HCEC 1CT (cell line): Measurements from ENCODE around the gene SCNN1B.

Source experiments
- DNase-seq: peaks from one replicate; pipeline ENCODE4 v3.0.0-alpha.2; 2017

The SCNN1B gene

GRCh38 chr16:23323224-23324030 is 21.3 kb downstream of the SCNN1B start:
- no peak for DNase-seq

GRCh38 chr16:23324727-23325126 is 22.6 kb downstream of the SCNN1B start:
- DNase-seq, result no peak

DNA sequence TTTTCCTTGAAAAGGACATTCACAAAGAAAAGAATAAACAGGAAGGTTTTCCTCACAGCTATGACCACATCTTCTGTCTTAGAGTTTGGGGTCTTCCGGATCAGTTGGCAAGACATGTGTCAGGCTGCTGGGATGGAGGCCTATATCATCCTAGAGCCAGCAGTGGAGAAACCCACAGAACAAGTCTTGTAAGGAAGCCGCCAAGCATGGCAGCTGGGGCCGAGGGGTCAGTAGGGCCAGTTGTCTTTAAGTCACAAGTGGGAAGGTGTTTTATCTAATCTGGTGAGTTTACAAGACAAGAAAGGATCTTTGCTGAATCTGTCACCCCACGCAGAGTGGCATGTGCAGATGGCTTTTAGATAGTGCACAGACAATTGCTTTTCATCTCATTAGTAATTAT is 25.7 kb downstream of the SCNN1B start:
- DNase-seq, result no peak

DNA sequence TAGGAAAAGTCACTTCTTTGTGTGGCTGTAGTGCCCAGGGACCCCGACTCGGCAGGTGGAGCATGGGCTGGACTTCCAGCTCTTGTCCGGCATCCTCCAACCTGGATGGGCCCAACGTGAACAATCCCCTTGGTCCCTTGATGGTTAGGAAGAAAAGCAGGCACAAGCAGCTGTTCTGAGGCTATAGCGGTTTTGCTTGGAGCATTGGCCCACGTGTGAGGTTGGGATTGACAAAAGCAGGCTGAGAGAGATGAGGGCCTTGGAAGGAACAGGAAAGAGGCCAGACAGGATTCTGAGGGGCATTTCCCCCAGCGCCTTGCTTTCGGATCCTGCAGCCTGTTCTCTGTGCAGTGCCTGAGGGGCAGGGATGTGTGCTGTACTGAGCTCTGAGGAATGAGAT is 28.1 kb downstream of the SCNN1B start:
- no peak for DNase-seq

GRCh38 chr16:23330583-23331249 is 28.6 kb downstream of the SCNN1B start:
- no peak for DNase-seq

DNA sequence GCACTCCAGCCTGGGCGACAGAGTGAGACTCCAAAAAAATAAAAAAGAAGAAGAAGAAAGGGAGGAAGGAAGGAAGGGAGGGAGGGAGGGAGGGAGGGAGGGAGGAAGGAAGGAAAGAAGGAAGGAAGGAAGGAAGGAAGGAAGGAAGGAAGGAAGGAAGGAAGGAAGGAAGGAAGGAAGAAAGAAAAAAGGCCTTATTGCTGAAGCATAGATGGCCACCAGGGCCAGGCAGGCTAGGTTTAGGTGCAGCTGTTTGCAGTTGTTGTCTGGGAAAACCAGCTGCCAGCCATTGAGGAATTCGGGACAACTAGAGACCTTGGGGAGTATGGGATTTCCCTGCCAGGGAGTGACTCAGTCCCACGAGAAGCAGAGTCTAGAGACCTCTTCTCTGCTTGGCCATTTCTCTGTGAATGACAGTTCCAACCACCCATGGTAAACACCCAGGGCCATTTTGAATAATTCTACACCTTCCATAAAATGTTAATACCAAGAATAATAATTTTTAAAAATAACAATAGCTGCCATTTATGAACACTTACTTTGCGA is 31.0 kb downstream of the SCNN1B start:
- DNase-seq, result peak; percentile 24

DNA sequence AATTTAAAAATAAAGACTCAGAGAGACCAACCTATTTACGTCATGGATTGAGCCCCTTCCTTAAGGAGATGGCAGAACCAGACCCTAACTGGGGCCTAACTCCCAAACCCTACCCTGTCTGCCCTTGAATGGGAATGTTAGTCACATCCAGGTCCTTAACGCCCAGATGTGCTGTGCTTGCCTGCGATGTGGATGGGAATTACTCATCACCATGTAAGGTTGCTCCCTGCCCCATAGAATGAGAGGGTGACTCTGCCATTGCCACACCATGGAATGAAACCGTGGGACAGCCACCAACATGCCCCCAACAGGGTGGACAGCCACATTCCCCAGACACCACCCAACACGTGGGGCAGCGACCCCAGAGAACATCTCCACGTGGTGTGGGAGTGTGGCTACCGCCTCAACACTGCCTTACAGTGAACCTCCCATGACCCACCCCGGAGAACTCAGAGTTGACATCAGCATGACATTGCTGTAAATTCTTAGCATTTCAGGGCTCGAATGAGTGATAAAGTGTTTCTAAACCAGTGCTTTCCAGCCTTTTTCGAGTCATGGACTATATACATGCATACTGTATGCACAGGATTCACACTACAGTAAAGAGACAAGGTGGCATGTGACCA is 31.8 kb downstream of the SCNN1B start:
- DNase-seq, result no peak

GRCh38 chr16:23334457-23334853 is 32.4 kb downstream of the SCNN1B start:
- no peak for DNase-seq

DNA sequence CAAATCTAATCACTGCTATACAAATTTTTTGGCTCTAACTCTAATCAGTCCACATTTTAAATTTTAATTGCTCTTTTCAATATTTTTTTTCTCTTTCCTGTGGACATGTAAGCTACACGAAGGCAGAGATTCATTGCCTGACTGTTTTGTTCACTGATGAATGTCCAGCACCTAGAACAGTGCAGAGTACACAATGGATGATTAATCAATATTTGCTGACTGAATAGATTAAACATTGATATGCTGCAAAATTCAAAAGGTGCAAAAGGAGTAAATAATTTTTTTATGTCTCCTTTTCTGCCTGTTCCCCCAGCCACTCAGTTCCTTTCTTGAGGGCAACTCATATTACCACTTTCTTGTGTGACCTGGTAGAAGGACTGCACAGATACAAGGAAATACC is 32.8 kb downstream of the SCNN1B start:
- DNase-seq, result no peak

DNA sequence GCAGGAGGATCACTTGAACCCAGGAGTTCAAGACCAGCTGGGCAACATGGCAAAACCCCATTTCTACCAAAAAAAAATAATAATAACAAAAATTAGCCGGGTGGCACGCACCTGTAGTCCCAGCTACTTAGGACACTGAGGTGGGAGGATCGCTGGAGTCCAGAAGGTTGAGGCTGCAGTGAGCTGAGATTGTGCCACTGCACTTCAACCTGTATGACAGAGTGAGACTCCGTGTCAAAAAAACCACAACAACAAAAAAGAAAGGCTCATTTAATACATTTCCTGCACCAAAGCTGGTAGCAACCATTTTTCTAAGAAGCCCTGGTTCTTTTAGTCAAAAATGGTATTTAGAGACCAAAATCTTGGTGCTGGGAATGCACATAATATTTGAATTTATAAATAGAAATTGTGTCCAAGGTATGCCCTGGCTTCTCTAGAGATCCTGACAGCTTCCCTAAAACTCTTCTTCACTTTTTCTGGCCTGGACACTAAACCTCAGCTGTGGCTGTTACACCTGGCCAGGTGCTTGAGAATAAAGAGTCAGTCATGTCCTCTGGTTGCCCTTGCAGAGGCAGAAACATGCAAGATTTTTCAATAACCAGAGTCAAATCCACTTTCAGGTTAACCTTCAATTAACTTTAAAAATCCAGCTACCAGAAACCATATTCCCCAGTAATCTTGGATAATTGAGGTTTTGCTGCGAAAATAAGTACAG is 35.9 kb downstream of the SCNN1B start:
- no peak for DNase-seq

DNA sequence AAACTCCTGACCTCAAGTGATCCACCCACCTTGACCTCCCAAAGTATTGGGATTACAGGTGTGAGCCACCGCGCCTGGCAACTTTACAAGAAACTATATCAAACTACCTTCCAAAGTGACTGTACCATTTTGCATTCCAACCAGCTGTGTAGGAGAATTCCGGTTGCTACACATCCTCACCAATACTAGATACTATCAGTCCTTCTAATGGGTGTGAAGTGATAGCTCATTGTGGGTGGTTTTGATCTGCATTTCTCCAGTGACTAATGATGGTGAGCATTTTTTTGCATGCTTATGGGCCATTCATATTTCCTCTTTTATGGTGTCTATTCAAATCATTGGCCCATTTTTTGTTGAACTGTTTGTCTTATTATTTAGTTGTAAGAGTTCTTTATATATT is 37.7 kb downstream of the SCNN1B start:
- DNase-seq, result no peak

- DNase-seq, result no peak
Observed at GRCh38 chr16:23342083-23342640, 40.1 kb downstream of the SCNN1B start.

DNA sequence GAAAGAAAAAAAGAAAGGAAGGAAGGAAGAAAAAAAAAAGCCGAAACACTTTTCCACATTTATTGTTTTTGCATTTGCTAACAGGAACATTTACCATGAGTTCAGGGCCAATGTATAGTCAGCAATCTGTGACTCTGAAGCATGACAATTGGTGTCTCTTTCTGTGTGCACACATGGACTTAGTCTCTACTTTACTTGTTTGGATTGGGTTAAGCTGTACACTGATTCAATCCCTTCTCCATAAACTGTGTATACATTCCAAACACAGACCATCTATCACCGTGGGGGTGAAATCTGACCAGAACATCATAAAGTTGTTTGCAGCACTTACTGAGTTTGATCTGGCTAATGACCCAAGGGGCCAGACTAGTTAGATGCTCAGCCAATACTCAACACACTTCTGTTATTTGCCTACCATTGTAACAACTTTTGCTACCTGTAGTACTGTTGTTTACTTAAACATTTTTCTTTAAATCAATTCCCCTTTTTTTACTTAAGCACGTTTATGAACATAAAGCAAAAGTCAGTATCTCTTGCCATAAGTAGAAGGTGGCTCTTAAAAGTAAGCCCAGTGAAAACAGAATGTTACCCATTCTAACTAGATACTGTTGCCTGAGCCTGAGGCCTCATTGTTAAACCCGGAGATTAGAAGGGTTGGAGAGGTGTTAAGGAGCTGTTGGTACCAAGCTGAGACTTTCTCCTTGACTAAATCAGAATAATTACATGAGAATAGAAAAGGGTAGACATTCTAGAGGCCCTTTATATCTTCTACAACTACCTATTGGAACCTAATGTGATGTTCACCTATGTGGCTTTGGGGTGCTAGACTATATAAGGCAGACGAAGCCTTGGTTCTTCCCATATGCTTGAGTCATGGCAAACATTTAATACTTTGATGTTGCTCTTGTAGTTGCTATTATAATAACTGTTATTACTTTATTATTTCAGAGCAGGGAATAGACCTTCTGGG is 41.8 kb downstream of the SCNN1B start:
- DNase-seq, result no peak

GRCh38 chr16:23345237-23345636 is 43.1 kb downstream of the SCNN1B start:
- DNase-seq, result no peak

DNA sequence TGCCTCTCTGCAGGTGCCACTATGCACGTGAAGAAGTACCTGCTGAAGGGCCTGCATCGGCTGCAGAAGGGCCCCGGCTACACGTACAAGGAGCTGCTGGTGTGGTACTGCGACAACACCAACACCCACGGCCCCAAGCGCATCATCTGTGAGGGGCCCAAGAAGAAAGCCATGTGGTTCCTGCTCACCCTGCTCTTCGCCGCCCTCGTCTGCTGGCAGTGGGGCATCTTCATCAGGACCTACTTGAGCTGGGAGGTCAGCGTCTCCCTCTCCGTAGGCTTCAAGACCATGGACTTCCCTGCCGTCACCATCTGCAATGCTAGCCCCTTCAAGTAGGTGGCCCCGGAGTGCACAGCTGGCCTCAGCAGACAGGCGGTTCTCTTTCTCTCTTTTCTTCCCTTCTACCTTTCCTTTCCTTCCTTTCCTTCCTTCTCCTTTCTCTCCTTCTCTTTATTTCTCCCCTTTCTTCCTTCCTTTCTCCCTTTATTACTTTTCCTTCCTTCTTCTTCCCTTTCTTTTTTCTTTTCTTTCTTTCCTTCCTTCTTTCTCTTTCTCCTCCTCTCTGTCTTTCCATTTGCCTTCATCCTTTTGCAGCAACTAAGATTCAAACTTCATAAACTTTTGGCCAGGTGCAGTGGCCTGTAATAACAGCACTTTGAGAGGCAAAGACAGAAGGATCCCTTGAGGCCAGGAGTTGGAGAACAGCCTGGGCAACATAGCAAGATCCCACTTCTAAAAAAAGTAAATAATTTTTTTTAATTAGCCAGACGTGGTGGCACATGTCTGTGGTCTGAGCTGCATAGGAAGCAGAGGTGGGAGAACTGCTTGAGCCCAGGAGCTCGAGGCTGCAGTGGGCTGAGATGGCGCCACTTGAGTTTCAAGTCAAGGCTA is 46.7 kb downstream of the SCNN1B start:
- no peak for DNase-seq

DNA sequence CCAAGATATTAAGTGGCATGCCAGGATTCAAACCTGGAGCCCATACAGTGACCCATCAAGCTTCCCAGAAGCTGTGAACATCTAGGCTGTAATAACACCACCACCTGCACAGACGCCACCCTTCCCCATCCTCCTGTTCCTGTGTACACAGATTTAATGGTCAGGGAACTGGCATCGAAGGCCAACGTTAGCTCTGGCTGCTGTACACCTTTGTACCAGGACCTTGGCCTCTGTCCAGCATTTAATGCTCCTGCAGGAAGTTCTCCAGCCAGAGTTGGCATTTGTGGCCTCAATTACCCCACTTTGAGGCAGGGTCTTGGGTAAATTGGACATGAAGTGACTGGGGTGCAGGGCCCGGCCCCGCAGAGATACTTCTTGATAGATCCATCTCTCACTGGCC is 49.3 kb downstream of the SCNN1B start:
- no peak for DNase-seq

GRCh38 chr16:23353440-23353839 is 51.3 kb downstream of the SCNN1B start:
- DNase-seq, result no peak

DNA sequence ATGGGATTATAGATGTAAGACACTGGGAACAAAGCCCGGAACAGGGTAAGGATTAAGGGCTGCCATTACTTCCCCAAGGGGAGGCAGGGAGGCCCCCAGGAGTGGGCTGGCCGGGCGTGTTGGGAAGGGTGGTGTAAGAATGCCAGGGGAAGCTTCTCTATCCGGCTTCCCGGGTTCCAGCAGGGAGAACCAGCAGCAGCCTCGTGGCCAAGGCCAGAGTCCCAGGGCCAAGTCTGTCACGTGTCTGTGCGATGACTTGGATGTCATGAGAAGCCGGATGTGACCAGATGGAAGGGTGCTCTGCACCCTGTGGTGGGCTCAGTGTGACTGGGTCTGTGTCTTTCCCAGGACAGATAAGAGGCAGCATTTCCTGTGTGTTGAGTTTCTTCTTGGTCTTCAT is 52.1 kb downstream of the SCNN1B start:
- no peak for DNase-seq

DNA sequence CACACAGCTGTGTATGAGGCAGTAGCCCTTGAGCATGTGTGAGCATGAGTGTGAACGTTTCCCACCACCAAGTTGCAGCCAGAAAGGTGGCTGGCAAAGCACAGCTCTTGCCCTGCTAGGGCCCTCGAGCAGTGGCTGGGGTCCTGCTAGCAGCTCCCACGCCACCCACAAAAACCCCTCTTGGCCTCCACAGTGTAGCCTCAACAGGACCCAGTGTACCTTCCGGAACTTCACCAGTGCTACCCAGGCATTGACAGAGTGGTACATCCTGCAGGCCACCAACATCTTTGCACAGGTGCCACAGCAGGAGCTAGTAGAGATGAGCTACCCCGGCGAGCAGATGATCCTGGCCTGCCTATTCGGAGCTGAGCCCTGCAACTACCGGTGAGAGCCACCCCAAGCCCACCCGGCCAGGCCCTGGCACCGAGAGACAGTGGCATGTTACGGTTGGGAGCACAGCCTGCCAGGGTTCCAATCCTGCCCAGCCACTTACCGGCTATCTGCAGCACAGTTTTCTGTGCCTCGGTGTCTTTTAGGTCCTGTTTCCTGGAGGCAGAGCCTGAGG is 53.1 kb downstream of the SCNN1B start:
- no peak for DNase-seq

DNA sequence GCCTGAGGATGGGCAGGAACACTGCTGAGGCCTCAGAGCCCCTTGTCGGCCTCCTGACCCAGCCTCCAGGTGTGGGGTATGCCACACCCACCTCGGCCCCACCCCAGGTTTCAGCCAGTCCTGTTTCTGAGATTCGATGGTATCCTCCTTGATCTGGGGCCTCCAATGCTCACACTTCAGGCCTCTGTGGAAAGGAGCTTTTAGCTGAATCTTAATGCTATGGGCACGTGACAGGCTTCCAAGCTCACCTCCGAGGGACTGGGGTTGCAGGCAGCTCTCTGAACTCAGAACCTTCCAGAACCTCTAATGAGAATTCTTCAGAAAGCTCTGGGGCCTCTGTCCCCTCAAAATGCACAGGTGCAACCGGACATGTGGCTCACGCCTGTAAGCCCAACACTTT is 54.8 kb downstream of the SCNN1B start:
- DNase-seq, result no peak
